GM12865 (cell line): ENCODE data around the gene GNB5.
A peak's percentile ranks its signal among the peaks of the same experiment; 100 is the strongest.

ENCODE experiments used
- DNase-seq: peaks from one replicate; pipeline ENCODE4 v3.0.0; 2010; ENCODE audit warnings: low read depth
- H3K4me3 ChIP-seq: 2 replicates; pipeline ENCODE4 v1.5.1; 2011; ENCODE audit warnings: mild to moderate bottlenecking, low read depth, low read length, control low read depth
- CTCF ChIP-seq: IDR thresholded peaks from 2 replicates; pipeline ENCODE4 v1.5.1; 2011; ENCODE audit warnings: low read length, control low read depth, low read depth, inconsistent platforms; ENCODE audit not compliant: insufficient read depth; ENCODE audit errors: missing control alignments

Gene GNB5

DNA sequence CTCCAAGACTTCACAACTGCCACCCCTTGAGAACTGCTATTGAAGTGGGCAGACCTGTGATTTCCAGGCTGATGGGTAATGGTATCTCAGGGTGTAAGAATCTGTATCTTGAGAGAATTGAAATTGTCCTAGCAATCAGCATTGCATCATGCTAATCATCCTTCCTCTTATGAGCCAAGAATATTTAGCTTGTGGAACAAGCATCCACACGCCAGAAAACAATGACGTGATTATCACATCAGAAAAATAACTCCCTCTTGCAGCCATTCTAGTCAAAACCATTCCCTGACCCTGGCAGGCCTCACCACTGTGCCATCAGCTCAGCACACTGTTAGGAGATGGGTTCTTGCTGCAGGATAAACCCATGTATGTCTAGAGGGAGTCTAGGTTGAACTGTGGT, 85.3 kb downstream of the GNB5 start:
- TF ChIP-seq CTCF, result no peak
- no peak overlapping the region for H3K4me3 ChIP-seq
- no peak for DNase-seq

DNA sequence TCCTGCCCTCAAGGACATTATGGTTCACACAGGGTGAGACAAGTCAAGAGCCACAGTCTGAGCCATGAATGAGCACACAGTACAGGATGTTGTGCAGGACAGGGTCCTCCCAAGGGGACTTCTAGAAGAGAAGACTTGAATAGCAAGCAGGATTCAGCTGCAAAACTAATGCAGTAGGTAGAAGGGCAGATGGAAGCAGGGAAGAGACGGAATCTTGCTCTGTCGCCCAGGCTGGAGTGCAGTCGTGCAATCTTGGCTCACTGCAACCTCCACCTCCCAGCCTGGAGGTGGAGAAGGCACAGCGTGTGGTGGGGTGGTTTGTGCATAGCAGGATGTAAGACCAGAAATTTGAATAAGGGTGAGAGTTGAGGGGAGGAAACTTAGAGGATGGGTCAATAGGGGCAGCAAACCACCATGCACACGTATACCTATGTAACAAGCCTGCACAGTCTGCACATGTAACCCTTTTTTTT, 86.6 kb downstream of the GNB5 start:
- TF ChIP-seq CTCF, result peak; percentile 2

DNA sequence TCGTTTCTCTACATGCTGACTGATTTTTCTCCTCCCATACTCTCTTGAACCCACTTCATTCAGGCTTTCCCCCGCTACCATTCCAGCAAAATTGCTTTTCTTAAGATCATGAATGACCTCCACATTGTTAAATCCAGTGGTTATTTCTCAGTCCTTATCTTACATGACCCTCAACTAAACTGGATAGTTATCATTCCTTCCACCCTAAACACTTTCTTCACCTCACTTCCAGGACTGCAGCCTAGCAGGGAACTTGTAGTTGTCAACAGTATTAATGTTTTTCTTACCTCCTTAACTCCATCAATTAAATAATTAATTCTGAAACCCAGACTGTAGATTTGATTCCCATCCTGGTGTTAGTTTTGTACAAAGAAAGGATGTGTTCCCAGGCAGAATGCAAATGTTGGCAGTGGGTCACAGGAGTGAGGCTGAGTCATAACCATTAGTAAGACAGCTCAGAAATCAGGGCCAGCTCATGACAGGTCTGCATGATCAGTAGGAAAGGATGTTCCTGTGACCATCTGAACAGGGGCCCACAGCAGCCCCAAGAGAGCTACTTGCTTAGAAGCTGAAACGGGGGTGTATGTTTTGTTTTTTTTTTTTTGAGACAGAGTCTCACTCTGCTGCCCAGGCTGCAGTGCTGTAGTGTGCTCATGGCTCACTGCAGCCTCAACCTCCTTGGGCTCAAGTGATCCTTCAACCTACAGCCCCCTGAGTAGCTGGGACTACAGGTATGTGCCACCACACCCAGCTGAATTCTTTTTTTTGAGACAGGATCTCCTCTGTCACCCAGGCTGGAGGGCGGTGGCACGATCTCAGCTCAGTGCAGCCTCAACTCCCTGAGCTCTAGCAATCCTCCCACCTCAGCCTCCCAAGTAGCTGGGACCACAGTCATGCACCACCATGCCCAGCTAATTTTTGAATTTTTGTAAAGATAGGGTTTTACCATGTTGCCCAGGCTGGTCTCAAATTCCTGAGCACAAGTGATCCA, 87.7 kb downstream of the GNB5 start:
- TF ChIP-seq CTCF, result no peak
- peak overlapping the region; percentile 43 for H3K4me3 ChIP-seq
- peak; percentile 95 for DNase-seq

More for the DNA sequence above, 86.6 kb downstream of the GNB5 start:
- H3K4me3 ChIP-seq, result peak overlapping the region; percentile 43
- DNase-seq, result peak; percentile 87

DNA sequence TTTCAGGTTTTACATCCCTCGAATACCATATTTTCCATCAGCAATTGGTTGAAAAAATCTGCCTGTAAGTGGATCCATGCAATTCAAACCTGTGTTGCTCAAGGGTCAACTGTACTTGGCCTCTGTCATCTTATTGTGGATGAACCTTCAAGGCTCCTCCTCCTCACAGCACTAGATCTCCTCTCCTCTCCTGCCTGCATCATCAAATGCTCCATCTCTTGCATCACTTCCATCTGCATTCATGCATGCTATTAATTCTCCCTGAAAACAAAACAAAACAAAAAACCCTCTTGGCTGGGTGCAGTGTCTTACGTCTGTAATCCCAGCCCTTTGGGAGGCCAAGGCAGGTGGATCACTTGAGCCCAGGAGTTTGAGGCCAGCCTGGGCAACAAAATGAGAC, 88.7 kb downstream of the GNB5 start:
- DNase-seq, result peak; percentile 57
- H3K4me3 ChIP-seq, result peak overlapping the region; percentile 17
- TF ChIP-seq CTCF, result no peak

DNA sequence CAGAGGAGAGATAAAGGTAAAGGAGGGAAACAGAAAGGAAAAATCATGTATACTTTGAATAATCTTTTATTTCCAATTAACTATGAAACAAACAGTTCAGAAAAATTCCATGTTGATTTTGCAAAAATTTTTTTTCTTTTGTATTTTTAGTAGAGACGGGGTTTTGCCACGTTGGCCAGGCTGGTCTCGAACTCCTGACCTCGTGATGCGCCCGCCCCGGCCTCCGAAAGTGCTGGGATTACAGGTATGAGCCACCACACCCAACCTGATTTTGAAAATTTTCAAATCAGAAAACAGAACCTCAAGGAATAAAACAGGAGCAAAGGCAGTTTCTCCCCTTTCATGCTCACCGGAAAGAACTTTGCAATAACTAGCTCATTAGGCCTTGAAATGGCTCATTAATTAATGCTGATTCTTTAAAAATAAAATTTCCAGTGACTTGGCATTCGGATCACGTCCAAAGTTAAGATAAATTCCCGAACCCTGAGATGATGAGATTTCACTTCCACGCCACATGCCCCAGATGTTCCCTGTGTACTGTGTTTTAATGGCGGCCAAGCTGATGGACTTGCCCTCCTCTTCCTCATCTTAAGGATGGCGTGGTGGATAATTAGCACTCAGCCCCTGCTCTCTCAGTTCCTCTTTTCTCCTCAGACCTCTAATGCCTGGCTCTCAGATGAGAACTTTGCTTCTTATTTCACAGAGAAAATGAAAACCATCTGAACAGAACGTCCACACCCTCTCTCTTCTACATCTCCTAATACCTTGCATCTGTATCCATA, 89.5 kb downstream of the GNB5 start:
- peak; percentile 89 for DNase-seq
- no peak for TF ChIP-seq CTCF

DNA sequence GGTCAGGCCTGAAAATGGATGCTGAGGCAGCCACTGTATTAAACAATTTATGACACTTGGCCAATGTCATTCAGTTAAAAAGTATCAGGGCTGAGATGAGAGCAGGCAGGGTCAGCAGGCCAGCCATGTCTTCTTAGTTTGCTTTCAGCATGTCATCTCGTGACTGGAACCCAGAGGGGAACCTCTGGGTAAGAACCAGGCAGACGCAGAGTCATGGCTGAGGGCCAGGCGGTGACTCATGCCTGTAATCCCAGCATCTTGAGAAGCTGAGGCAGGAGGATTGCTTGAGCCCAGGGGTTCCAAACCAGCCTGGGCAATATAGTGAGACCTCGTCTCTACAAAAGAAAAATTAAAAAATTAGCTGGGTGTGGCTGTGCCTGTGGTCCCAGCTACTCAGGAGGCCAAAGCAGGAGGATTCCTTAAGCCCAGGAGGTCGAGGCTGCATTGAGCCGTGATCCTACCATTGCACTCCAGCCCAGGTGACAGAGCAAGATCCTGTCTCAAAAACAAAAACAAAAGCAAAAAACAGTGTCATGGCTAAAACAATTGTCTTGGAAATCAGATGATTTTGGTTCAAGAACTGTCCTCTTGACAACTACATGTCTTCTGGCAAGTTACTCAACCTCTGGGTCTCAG, 90.3 kb downstream of the GNB5 start:
- peak; percentile 88 for DNase-seq
- no peak overlapping the region for H3K4me3 ChIP-seq
- TF ChIP-seq CTCF, result no peak

More for the DNA sequence above, 89.5 kb downstream of the GNB5 start:
- peak overlapping the region; percentile 17 for H3K4me3 ChIP-seq
